Neural progenitor cell (in vitro differentiated cells): ENCODE results near the gene USP2.
A peak's percentile ranks its signal among the peaks of the same experiment; 100 is the strongest.

Experiments used
- EZH2phosphoT487 ChIP-seq: fragments of 200-600 bp; sonication (generic); IDR thresholded peaks from 2 replicates; pipeline ENCODE4 v1.6.1; 2017; ENCODE audit warnings: antibody characterized with exemption
- TF ChIP-seq, protein P1 (sequence below): fragments of 200-600 bp; sonication (generic); IDR thresholded peaks from 2 replicates; pipeline ENCODE4 v1.5.1; 2017; ENCODE audit warnings: antibody characterized with exemption, mild to moderate bottlenecking

DNA sequence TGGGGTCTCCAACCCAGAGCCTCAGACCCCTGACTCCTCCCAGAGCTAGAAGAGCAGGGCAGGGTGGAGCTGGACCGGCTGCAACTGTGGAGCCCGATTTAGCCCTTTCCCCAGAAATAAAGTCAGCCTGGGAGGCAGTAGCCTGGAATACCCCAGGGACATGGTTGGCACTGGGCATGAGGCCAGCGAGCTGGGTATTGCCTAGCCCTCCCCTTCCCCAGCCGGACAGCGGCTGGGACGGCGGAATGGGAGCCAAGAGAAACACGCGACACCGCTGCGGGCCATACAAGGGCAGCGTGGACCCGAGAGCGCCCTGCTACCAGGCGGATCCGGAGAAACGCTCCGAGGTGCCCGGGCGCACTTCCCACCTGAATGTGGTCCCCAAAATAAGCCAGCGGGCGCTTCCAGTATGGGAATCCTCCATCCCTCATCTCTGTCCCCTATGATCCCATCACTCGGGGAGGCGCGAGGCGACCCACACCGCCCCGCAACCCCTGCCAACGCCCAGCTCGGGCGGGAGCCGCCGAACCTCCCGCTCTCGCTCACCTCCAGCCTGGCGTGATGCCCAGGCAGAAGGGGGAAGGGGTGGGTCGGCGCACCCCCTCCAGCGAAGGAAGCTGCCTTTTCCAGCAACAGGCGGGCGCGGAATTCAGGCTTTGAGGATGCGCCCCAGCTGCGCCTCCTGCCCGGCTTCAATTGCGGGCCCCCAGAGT, 65.3 kb downstream of the USP2 start:
- TF ChIP-seq, protein P1, sequence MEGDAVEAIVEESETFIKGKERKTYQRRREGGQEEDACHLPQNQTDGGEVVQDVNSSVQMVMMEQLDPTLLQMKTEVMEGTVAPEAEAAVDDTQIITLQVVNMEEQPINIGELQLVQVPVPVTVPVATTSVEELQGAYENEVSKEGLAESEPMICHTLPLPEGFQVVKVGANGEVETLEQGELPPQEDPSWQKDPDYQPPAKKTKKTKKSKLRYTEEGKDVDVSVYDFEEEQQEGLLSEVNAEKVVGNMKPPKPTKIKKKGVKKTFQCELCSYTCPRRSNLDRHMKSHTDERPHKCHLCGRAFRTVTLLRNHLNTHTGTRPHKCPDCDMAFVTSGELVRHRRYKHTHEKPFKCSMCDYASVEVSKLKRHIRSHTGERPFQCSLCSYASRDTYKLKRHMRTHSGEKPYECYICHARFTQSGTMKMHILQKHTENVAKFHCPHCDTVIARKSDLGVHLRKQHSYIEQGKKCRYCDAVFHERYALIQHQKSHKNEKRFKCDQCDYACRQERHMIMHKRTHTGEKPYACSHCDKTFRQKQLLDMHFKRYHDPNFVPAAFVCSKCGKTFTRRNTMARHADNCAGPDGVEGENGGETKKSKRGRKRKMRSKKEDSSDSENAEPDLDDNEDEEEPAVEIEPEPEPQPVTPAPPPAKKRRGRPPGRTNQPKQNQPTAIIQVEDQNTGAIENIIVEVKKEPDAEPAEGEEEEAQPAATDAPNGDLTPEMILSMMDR: no peak
- peak; percentile 79 for TF ChIP-seq EZH2phosphoT487
